T follicular helper cell (primary cell): ENCODE results near the gene SEMA5A.

Experiments used
- DNase-seq: peaks from one replicate; pipeline ENCODE4 v3.0.0-alpha.2; 2020; ENCODE audit warnings: low read depth

SEMA5A gene

GRCh38 chr5:9331372-9331771, 214.5 kb downstream of the SEMA5A start:
- no peak for DNase-seq

- no peak for DNase-seq
Measured at GRCh38 chr5:9329125-9329524, 216.8 kb downstream of the SEMA5A start.

- no peak for DNase-seq
Measured at GRCh38 chr5:9325549-9325948, 220.3 kb downstream of the SEMA5A start.

GRCh38 chr5:9324348-9325077, 221.4 kb downstream of the SEMA5A start:
- DNase-seq = no peak

GRCh38 chr5:9320652-9321051, 225.2 kb downstream of the SEMA5A start:
- no peak for DNase-seq

GRCh38 chr5:9318031-9318430, 227.8 kb downstream of the SEMA5A start:
- DNase-seq = no peak

- DNase-seq = no peak
Measured at GRCh38 chr5:9316733-9317132, 229.1 kb downstream of the SEMA5A start.

- no peak for DNase-seq
Measured at GRCh38 chr5:9316041-9316440, 229.8 kb downstream of the SEMA5A start.

- DNase-seq = no peak
Measured at GRCh38 chr5:9314558-9314957, 231.3 kb downstream of the SEMA5A start.

- no peak for DNase-seq
Measured at GRCh38 chr5:9313751-9314150, 232.1 kb downstream of the SEMA5A start.

- no peak for DNase-seq
Measured at GRCh38 chr5:9307150-9307549, 238.7 kb downstream of the SEMA5A start.

- DNase-seq = no peak
Measured at GRCh38 chr5:9302218-9302617, 243.7 kb downstream of the SEMA5A start.

- no peak for DNase-seq
Measured at GRCh38 chr5:9301200-9301599, 244.7 kb downstream of the SEMA5A start.

GRCh38 chr5:9297134-9297533, 248.7 kb downstream of the SEMA5A start:
- DNase-seq = no peak

GRCh38 chr5:9295466-9295801, 250.4 kb downstream of the SEMA5A start:
- DNase-seq = no peak

- no peak for DNase-seq
Measured at GRCh38 chr5:9294793-9295465, 250.9 kb downstream of the SEMA5A start.

- DNase-seq = no peak
Measured at GRCh38 chr5:9288234-9288633, 257.6 kb downstream of the SEMA5A start.

- no peak for DNase-seq
Measured at GRCh38 chr5:9284781-9285307, 261.0 kb downstream of the SEMA5A start.

GRCh38 chr5:9284272-9284671, 261.6 kb downstream of the SEMA5A start:
- no peak for DNase-seq

GRCh38 chr5:9283473-9283872, 262.4 kb downstream of the SEMA5A start:
- DNase-seq = no peak

- DNase-seq = no peak
Measured at GRCh38 chr5:9283021-9283420, 262.9 kb downstream of the SEMA5A start.

GRCh38 chr5:9282211-9282610, 263.7 kb downstream of the SEMA5A start:
- DNase-seq = no peak

- no peak for DNase-seq
Measured at GRCh38 chr5:9279774-9280173, 266.1 kb downstream of the SEMA5A start.
